HUDEP-2 (cell line): ENCODE results near the gene CAMK2A.
"Not testable (repeated sequence)": the region's sequence is repeated elsewhere in the genome, so short reads cannot be mapped to it uniquely, and the experiment has no call there.

ENCODE experiments used
- DNase-seq, 76 experiments: peaks; one replicate each; lab custom pipeline; 2025; ENCODE audit not compliant: unreplicated experiment in 76 of 76; lab: John Stamatoyannopoulos, UW

CAMK2A gene

GRCh38 chr5:150261231-150261630 lies 28.3 kb downstream of the CAMK2A start:
- no peak for DNase-seq

- DNase-seq, result no peak
Observed at GRCh38 chr5:150258130-150258529, 31.4 kb downstream of the CAMK2A start.

- no peak for DNase-seq
Observed at GRCh38 chr5:150257424-150257823, 32.1 kb downstream of the CAMK2A start.

- no peak for DNase-seq
Observed at GRCh38 chr5:150256410-150257064, 33.0 kb downstream of the CAMK2A start.

GRCh38 chr5:150255659-150256409 lies 33.7 kb downstream of the CAMK2A start:
- DNase-seq, result no peak

GRCh38 chr5:150254774-150255173 lies 34.8 kb downstream of the CAMK2A start:
- DNase-seq, result no peak

- no peak for DNase-seq
Observed at GRCh38 chr5:150254363-150254762, 35.2 kb downstream of the CAMK2A start.

GRCh38 chr5:150253416-150254208 lies 36.0 kb downstream of the CAMK2A start:
- no peak for DNase-seq

- no peak for DNase-seq
Observed at GRCh38 chr5:150252489-150252888, 37.1 kb downstream of the CAMK2A start.

GRCh38 chr5:150251504-150251903 lies 38.1 kb downstream of the CAMK2A start:
- DNase-seq, result no peak

- DNase-seq, result no peak
Observed at GRCh38 chr5:150249744-150250143, 39.8 kb downstream of the CAMK2A start.

- no peak for DNase-seq
Observed at GRCh38 chr5:150248946-150249345, 40.6 kb downstream of the CAMK2A start.

GRCh38 chr5:150248493-150248892 lies 41.1 kb downstream of the CAMK2A start:
- DNase-seq, result not testable (repeated sequence)

- no peak for DNase-seq
Observed at GRCh38 chr5:150247726-150248125, 41.8 kb downstream of the CAMK2A start.

- no peak for DNase-seq
Observed at GRCh38 chr5:150246835-150247234, 42.7 kb downstream of the CAMK2A start.

GRCh38 chr5:150246429-150246828 lies 43.1 kb downstream of the CAMK2A start:
- DNase-seq, result no peak

GRCh38 chr5:150245808-150246207 lies 43.8 kb downstream of the CAMK2A start:
- no peak for DNase-seq

- no peak for DNase-seq
Observed at GRCh38 chr5:150245111-150245789, 44.3 kb downstream of the CAMK2A start.

GRCh38 chr5:150244209-150244608 lies 45.4 kb downstream of the CAMK2A start:
- no peak for DNase-seq

- DNase-seq, result no peak
Observed at GRCh38 chr5:150243590-150243989, 46.0 kb downstream of the CAMK2A start.
